ENCODE measurements around the gene TM2D1. TPM values are rescaled to one million over a fixed set of nuclear protein-coding genes. Genes with fewer than 3 reads are reported as not detected.
A peak's percentile ranks its signal among the peaks of the same experiment; 100 is the strongest.
"Not testable (repeated sequence)": the region's sequence is repeated elsewhere in the genome, so short reads cannot be mapped to it uniquely, and the experiment has no call there.

The TM2D1 gene
- total RNA-seq, 1 donor from 2014 or later, result 48.8 TPM

DNA sequence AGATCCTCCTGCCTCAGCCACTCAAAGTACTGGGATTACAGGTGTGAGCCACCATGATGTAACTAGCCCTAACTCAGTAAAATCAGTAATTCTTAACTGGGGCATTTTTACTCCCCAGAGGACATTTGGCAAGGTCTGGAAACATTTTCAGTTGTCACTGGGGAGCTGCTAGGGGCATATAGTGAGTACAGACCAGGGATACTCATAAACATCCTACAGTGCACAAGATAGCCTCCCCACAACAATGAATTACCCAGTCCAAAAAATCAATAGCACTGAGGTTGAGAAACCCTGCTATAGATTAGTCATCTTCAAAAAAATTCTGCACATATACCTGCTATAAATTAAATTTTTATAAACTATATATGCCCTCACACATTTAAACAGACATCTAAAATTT is 13.0 kb downstream of the TM2D1 start:
- no peak for DNase-seq

DNA sequence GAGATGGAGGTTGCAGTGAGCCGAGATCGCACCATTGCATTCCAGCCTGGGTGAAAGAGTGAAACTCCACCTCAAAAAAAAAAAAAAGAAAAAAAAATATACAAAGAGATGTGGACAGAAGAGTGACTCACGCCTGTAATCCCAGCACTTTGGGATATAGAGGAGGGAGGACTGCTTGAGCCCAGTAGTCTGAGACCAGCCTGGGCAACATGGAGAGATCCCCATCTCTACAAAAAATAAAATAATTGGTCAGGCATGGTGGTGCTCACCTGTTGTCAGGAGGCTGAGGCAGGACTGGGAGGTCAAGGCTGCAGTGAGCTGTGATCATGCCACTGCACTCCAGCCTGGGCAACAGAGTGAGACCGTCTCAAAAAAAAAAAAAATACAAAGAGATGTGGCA is 13.7 kb downstream of the TM2D1 start:
- not testable (repeated sequence) for DNase-seq

DNA sequence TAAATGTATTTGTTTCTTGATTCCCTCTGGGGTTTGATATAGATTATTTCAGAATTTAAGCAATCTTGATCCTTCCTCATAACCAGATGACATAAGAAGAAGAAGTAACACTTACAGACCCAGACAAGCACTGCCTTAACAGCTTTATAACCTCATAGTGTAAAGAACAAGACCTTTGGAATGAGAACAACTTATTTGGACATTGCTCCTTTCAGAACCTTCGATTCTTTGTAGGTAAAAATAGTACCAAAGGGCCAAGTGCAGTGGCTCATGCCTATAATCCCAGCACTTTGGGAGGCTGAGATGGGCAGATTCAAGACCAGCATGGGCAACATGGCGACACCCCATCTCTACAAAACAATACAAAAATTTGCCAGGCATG is 15.0 kb downstream of the TM2D1 start:
- DNase-seq, result no peak

DNA sequence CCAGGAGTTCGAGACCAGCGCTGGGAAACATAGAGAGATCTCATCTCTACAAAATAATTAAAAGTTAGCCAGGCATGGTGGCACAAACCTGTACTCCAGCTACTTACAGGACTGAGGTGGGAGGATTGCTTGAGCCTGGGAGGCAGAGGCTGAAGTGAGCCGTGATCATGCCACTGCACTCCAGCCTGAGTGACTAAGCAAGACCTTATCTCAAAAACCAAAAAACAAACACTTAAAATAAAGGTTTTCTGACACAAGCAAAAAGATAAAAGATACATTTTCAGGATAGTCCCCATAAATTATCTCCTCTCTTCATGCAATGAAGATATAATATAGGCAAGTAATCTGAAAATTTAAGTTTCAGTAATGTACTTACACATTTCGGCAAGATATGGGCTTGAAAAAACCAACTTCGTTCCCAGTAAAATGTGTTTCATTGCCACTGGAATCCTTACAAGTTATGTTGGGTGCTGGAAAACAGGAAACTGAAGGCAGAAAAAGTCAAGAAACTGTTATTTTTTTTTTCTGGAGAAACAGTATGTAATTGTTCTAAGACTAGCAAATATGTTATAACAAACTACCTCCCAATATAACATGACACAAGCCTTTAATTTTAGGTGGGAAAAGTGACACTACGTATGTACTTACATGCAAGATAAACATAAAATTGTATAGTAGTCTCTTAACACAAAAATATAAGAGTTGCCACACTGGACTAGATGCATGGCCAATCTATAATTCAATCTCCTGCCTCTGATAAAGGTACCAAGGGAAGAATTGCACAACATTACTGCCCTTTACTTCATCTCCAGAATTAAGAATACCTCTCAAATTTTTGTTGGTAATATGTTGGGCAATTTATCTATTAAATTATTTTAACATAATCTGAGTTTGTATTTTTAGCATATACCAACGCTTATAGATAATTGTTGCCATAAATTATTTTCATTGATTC is 15.7 kb downstream of the TM2D1 start:
- no peak for DNase-seq

DNA sequence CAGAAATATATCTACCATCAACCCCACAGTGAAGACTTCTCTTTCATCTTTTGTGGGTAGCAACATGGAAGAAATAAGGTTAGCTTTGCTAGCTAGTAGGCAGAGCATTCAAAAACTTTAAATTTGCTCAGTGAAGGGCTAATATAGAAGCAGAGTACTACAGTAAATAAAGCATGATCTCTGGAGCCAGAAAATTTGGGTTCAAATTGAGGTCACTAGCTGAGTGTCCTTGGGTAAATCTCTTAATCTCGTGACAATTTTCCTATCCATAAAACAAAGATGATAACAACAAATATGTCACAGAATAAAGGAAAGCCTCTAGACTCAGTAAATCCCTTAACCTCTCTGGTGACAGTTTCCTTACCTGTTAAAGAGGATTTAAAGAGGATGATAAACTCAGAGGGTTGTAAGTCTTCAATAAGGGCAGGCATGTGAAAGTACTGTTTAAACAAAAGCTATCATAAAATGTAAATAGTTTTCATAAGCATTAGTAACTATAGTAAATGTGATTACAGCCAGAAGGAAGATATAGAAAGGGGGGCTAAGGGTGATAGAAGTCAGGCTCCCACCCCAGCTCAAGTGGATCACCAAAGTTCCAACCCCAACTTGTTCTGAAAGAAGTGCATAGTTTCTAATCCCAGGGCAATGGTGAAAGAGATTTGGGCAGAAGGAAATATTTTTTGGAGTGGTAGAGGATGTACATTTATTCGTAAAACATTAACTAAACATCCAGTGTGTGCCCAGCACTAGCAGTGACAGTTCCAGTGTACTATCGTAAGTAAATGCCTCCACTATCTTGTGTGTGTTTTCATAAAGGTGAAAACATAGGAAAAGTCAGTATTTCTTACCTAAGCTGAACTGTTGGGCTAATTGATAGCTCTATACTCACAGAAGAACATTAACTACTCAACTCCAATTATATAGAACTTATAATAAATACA is 24.8 kb downstream of the TM2D1 start:
- DNase-seq, result no peak

DNA sequence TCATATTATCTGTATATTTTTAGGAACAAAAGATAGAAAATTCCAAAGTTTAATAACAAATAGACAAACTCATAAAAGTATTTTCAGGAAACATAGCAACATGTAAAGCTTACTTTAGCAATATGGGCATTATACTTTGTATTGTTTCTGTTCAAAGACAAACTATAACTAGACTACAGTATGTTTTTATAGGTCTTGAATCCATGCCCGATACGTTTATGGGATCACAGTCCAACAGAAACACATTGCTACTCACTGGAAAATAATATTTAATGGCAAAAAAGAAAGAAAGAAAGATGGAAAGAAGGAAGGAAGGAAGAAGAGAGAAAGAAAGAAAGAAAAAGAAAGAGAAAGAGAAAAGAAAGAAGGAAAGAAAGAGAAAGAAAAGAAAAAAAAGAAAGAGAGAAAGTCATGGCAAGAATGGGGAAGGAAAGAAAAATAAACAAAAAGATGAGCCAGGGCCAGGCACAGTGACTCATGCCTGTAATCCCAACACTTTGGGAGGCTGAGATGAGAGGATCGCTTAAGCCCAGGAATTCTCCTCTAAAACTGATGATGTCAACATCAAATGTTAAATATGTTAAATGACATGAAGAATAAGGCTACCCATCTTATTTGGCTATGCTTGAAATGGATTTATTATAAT is 32.7 kb downstream of the TM2D1 start:
- no peak for DNase-seq

DNA sequence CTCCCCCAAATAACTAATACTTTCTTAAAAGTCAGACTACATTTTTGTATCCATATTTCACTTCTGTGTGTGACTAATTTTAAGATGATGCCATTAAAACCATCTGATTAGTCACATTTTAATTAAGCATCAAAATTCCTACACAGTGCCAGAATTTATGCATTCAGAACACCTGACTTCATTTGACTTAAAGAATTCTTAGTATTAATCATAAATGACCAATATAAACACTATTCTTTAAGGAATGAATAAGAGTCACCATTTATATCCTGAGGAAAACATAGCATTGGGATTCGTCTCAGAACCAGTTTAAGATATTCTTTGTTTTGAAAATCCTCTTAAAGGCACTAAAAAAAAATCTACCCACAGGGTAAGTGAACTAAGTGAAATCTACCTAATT is 37.0 kb downstream of the TM2D1 start:
- DNase-seq, result no peak

GRCh38 chr1:61682891-61683290 is 42.0 kb downstream of the TM2D1 start:
- DNase-seq, result no peak

- no peak for DNase-seq
Measured at GRCh38 chr1:61680500-61680899, 44.4 kb downstream of the TM2D1 start.

DNA sequence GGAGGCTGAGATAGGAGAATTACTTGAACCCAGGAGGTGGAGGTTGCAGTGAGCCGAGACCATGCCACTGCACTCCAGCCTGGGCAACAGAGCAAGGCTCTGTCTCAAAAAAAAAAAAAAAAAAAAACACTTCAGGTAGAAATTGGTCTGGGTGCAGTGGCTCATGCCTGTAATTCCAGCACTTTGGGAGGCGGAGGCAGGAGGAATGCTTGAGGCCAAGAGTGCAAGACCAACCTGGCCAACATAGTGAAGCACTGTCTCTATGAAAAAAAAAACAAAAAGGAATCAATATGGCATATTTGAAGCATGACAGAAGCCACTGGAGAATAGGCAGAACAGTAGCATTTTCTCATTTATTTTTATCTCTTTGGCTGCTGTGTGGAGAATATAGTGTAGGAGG is 48.1 kb downstream of the TM2D1 start:
- DNase-seq, result not testable (repeated sequence)

DNA sequence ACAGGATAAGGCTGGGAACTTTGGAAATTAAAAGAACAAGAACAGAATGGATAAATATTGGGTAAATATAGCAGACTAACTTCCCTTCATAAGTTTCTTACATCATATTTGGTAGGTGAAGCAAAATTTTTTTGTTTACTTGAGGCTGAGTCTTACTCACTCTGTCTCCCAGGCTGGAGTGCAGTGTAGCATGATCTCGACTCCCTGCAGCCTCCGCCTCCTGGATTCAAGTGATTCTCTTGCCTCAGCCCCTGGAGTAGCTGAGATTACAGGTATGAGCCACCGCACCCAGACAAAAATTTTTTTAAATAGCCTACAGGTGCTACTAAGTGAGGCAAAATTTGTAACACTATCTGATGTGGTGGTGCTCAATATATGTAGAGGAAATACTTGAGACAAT is 50.7 kb downstream of the TM2D1 start:
- DNase-seq, result no peak

DNA sequence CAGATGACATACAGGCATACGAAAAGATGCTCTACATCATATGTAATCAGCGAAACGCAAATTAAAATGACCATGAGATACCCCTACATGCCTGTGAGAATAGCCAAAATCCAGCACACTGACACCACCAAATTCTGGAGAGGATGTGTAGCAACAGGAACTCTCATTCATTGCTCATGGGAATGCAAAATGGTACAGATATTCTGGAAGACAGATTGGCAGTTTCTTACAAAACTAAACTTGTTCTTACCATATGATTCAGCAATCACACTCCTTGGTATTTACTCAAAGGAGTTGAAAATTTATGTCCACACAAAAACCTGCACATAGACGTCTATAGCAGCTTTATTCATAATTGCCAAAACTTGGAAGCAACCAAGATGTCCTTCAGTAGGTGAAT is 52.6 kb downstream of the TM2D1 start:
- DNase-seq, result no peak

DNA sequence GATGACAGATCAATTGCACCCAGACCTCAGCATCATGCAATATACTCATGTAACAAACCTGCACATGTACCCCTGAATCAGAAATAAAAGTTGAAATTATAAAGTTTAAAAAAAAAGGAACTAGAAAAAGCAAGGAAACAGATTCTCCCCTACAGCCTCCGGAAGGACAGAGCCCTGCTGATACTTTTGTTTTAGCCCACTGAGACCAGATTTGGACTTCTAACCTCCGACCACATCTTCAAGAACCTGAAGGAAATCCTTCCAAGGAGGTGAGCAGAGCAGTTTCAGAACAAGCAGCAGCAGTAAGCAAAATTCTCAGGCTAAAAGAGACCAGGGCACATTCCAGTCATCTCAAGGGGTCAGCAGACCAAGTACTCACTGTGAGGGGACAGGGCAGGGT is 54.5 kb downstream of the TM2D1 start:
- no peak for DNase-seq

- no peak for DNase-seq
Measured at GRCh38 chr1:61670016-61670415, 54.9 kb downstream of the TM2D1 start.

DNA sequence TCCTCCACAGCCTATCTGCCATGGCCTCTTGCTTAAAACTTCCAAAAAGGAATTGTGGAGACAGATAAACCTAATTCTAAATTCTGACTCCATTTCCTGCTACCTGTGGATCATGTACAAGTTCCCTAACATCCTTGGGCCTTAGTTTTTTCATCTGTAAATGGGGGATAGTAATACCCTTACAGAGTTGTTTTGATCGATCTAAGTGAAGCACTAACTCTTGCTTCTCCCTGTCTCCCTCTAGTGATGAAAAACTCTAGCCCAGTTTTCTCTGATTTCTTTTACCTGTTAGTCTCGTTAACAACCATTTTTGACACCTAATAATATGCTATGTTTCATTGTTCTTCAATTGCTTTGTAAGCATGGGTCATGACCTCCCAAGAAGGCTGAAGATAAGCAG is 65.9 kb downstream of the TM2D1 start:
- DNase-seq, result peak; percentile 14

DNA sequence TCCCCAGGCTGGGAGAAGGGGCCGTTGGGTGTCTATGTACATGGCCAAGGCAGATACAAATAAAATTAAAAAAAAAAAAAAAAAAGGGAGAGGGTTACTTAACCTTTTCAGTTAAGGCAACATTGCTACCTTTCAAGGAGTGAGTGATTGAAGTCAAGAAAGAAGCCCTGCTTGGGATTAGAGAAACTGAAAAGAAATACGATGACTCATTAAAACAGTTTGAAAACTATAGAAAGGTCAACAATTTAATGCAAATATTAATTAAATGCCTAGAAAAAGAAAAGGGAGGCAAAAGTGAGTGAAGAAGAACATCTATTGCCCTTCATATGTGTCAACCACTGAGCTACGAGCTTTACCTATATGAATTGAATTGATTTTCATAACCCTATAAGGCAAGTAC is 69.5 kb downstream of the TM2D1 start:
- DNase-seq, result no peak

DNA sequence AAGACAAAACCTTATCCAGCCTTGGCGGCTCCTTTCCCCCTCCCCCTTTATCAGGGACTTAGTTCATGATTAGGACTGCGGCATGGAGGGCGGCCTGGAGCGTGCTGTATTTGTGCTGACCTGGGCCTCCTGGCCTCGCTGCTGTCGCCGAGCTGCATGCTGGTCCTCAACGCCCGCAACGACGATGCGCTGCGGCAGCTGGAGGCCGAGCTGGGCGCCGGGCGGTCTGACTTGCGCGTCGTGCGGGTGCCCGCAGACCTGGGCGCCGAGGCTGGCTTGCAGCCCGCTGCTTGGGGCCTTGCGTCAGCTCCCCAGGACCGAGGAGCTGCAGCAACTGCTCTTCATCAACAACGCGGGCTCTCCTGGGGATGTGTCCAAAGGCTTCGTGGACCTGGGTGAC is 70.9 kb downstream of the TM2D1 start:
- no peak for DNase-seq

GRCh38 chr1:61648983-61649742 is 75.8 kb downstream of the TM2D1 start:
- no peak for DNase-seq

- no peak for DNase-seq
Measured at GRCh38 chr1:61647142-61647541, 77.8 kb downstream of the TM2D1 start.

DNA sequence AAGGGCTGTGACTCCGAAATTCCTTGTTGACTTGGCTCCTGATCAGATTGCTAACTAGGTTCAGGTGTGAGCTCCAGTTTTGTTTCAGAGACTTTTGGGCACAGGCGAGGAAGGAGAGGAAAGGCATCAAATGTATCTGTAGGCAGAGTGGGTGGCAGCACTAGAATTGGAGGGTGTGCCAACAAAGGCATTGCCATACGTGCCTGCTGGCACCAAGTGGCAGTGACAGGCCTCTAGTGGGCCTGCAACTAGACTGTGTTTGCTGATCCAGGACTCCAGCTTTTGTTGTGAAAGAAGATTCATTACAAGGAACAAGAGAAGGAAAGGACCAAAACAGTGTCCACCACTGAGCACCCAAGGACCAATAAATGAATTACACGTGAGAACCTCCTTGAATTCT is 79.5 kb downstream of the TM2D1 start:
- no peak for DNase-seq

GRCh38 chr1:61644303-61644702 is 80.6 kb downstream of the TM2D1 start:
- no peak for DNase-seq

Data from dermis blood vessel endothelial cell (primary cell).